B cell (primary cell): ENCODE measurements around the gene HEG1. TPM values are rescaled to one million over a fixed set of nuclear protein-coding genes. Genes with fewer than 3 reads are reported as not detected.

Source experiments
- ATAC-seq: fragments of 200-7000 bp; cut with Tn5 transposase; one replicate; pipeline ENCODE4 v1.10.0; 2021; ENCODE audit warnings: low read depth, mild to moderate bottlenecking, moderate number of reproducible peaks, moderate library complexity
- CTCF ChIA-PET: fragments of 350-600 bp; sonication (Branson Sonifier 250); formaldehyde crosslinking; loops from one replicate; lab custom pipeline; 2021; ENCODE audit warnings: antibody characterized with exemption, inconsistent platforms; lab: Charles Lee
- POLR2A ChIA-PET: fragments of 350-600 bp; sonication (Branson Sonifier 250); formaldehyde crosslinking; loops from one replicate; lab custom pipeline; 2021; ENCODE audit warnings: antibody characterized with exemption; lab: Charles Lee
- DNase-seq: peaks from one replicate; pipeline ENCODE4 v3.0.0; 2013
- H2AFZ ChIP-seq: 2 replicates; pipeline ENCODE4 v1.6.1; 2012; ENCODE audit warnings: mild to moderate bottlenecking, low read depth, low read length; ENCODE audit not compliant: insufficient read depth, poor library complexity, severe bottlenecking
- H3K27ac ChIP-seq, 2 donors: 1 replicate in 1 of 2; 2 replicates in 1 of 2; pipeline ENCODE4 v1.5.1; 2012 to 2013; ENCODE audit warnings: low read length in 2 of 2, mild to moderate bottlenecking in 2 of 2, moderate library complexity in 1 of 2
- H3K27me3 ChIP-seq, 4 experiments: fragments of 200-600 bp in 1 of 4; sonication (generic) in 1 of 4; replicated peaks in 1 of 4; 1 replicate in 2 of 4; 2 replicates in 2 of 4; pipeline versions ENCODE4 v1.6.1 to v1.7.0; 2013 to 2016; ENCODE audit warnings: low read length in 3 of 4, mild to moderate bottlenecking in 2 of 4, mixed read lengths in 1 of 4, moderate library complexity in 1 of 4; ENCODE audit not compliant: insufficient read depth in 4 of 4, control insufficient read depth in 3 of 4; ENCODE audit errors: control extremely low read depth in 1 of 4
- H3K36me3 ChIP-seq, 2 experiments: replicated peaks in 1 of 2; 1 replicate in 1 of 2; 2 replicates in 1 of 2; pipeline versions ENCODE4 v1.6.1 to v1.7.1; 2013; ENCODE audit warnings: low read length in 1 of 2; ENCODE audit not compliant: insufficient read depth in 2 of 2, control insufficient read depth in 1 of 2; ENCODE audit errors: control extremely low read depth in 1 of 2, extremely low read depth in 1 of 2
- H3K4me1 ChIP-seq, 2 donors: fragments of 200-600 bp in 1 of 2; sonication (generic) in 1 of 2; 1 replicate in 1 of 2; 2 replicates in 1 of 2; pipeline versions ENCODE4 v1.5.1 to v1.6.1; 2013 to 2017; ENCODE audit warnings: low read length in 2 of 2; ENCODE audit not compliant: control insufficient read depth in 2 of 2, insufficient read depth in 2 of 2
- H3K4me2 ChIP-seq: replicated peaks from 2 replicates; pipeline ENCODE3; 2012; ENCODE audit warnings: mild to moderate bottlenecking, low read depth, low read length; ENCODE audit not compliant: poor library complexity, severe bottlenecking
- H3K4me3 ChIP-seq, 5 experiments: fragments of 200-600 bp in 1 of 5; sonication (generic) in 1 of 5; 1 replicate in 3 of 5; 2 replicates in 2 of 5; pipeline versions ENCODE4 v1.5.1 to v1.7.0; 2011 to 2016; ENCODE audit warnings: low read length in 4 of 5, mild to moderate bottlenecking in 4 of 5, low read depth in 2 of 5, control low read depth in 1 of 5, moderate library complexity in 1 of 5; ENCODE audit not compliant: insufficient read depth in 1 of 5; ENCODE audit errors: control extremely low read depth in 1 of 5, extremely low read depth in 1 of 5
- H3K79me2 ChIP-seq: fragments of 200-600 bp; sonication (generic); one replicate; pipeline ENCODE4 v1.6.0; 2016; ENCODE audit warnings: low read length; ENCODE audit not compliant: control insufficient read depth, insufficient read depth
- H3K9ac ChIP-seq: fragments of 200-600 bp; sonication (generic); 2 replicates; pipeline ENCODE4 v1.6.1; 2017; ENCODE audit warnings: mild to moderate bottlenecking, low read length, moderate library complexity
- H3K9me3 ChIP-seq, 3 donors: one replicate each; pipeline versions ENCODE4 v1.6.1 to v1.7.1; 2013; ENCODE audit warnings: low read length in 2 of 3; ENCODE audit not compliant: control insufficient read depth in 2 of 3, insufficient read depth in 1 of 3; ENCODE audit errors: control extremely low read depth in 1 of 3
- H4K20me1 ChIP-seq: 2 replicates; pipeline ENCODE4 v1.6.0; 2012; ENCODE audit warnings: mild to moderate bottlenecking, low read length; ENCODE audit not compliant: insufficient read depth, control insufficient read depth, poor library complexity, severe bottlenecking
- H3K27ac Mint-ChIP-seq: one replicate; pipeline ENCODE4 v1.8.0; 2021; ENCODE audit warnings: mixed read lengths
- H3K27me3 Mint-ChIP-seq: one replicate; pipeline ENCODE4 v1.8.0; 2021; ENCODE audit warnings: mixed read lengths
- H3K4me1 Mint-ChIP-seq: one replicate; pipeline ENCODE4 v1.8.0; 2021; ENCODE audit warnings: mixed read lengths
- H3K4me3 Mint-ChIP-seq: one replicate; pipeline ENCODE4 v1.8.0; 2021; ENCODE audit warnings: mixed read lengths
- H3K9me3 Mint-ChIP-seq: one replicate; pipeline ENCODE4 v1.8.0; 2022; ENCODE audit warnings: mixed read lengths; ENCODE audit not compliant: insufficient read depth
- EZH2 ChIP-seq: IDR thresholded peaks from 2 replicates; pipeline ENCODE4 v1.6.1; 2012; ENCODE audit warnings: borderline replicate concordance, low read depth, mild to moderate bottlenecking, moderate library complexity, low read length; ENCODE audit not compliant: insufficient read depth, poor library complexity, severe bottlenecking
- WGBS: methylation state at CpG from one replicate; pipeline ENCODE4 v1.1.5; 2013; ENCODE audit warnings: missing lambda C conversion rate; ENCODE audit not compliant: insufficient coverage; 5-methylcytosine and 5-hydroxymethylcytosine counted together
- intact Hi-C: fragments of 100-400 bp; cut with micrococcal nuclease; formaldehyde crosslinking; loops from one replicate; pipeline ENCODE4 v1.10.0; 2022
- polyA plus RNA-seq: library from polyadenylated mRNA; depleted of rRNA; stranded (reverse); fragments of >200 nt; gene quantifications from 2 replicates; pipeline ENCODE4 v1.2.3, GENCODE V29; 2012
- total RNA-seq, 2 donors: library from RNA; stranded (reverse); fragments of 120-200 nt in 1 of 2; gene quantifications; 1 replicate in 1 of 2; 2 replicates in 1 of 2; pipeline versions ENCODE4 v1.2.3 to v1.2.4, GENCODE V29; 2013 to 2022
- TF ChIP-seq, protein P1 (sequence below): fragments of 200-600 bp; IDR thresholded peaks from one replicate; pipeline ENCODE4 v1.8.0; 2022; ENCODE audit warnings: antibody characterized with exemption, mild to moderate bottlenecking

Gene HEG1
- total and polyA plus RNA-seq, 2 donors (not counting 1 experiment from before 2014, with no cell fraction given) = 5.1 to 9.2 TPM

GRCh38 chr3:125078951-125079674 is 23.3 kb upstream of the HEG1 start:
- Histone ChIP-seq H3K4me2 (no peak overlapping the region), H3K27me3 (no peaks in the 10 kb centered on the region), H3K36me3 (no peaks in the 10 kb centered on the region), H3K9ac (no peak overlapping the region), H2AFZ (no peak overlapping the region), H3K9me3 (no peaks in the 10 kb centered on the region), H4K20me1 (no peaks in the 10 kb centered on the region), H3K79me2 (no peaks in the 10 kb centered on the region), H3K27ac (no peak overlapping the region), H3K4me1 (peaks cover 6 to 10% of the 10 kb centered on the region in 2 donors), H3K4me3 (no peak overlapping the region)
- ChIA-PET POLR2A (no interaction called here), CTCF (no interaction called here)
- ATAC-seq = no peak
- intact Hi-C loops = no loop called here
- 100% methylated on average over 2 of the region's 6 CpGs for WGBS
- DNase-seq = no peak
- TF ChIP-seq, protein P1, sequence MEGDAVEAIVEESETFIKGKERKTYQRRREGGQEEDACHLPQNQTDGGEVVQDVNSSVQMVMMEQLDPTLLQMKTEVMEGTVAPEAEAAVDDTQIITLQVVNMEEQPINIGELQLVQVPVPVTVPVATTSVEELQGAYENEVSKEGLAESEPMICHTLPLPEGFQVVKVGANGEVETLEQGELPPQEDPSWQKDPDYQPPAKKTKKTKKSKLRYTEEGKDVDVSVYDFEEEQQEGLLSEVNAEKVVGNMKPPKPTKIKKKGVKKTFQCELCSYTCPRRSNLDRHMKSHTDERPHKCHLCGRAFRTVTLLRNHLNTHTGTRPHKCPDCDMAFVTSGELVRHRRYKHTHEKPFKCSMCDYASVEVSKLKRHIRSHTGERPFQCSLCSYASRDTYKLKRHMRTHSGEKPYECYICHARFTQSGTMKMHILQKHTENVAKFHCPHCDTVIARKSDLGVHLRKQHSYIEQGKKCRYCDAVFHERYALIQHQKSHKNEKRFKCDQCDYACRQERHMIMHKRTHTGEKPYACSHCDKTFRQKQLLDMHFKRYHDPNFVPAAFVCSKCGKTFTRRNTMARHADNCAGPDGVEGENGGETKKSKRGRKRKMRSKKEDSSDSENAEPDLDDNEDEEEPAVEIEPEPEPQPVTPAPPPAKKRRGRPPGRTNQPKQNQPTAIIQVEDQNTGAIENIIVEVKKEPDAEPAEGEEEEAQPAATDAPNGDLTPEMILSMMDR = no peak
- no peak for TF ChIP-seq EZH2
- H3K27ac Mint-ChIP-seq = no peak overlapping the region
- H3K4me3 Mint-ChIP-seq = no peak overlapping the region
- H3K4me1 Mint-ChIP-seq = peaks cover 13% of the 10 kb centered on the region
- no peaks in the 10 kb centered on the region for H3K9me3 Mint-ChIP-seq
- H3K27me3 Mint-ChIP-seq = no peaks in the 10 kb centered on the region

GRCh38 chr3:125077864-125078263 is 22.1 kb upstream of the HEG1 start:
- H3K9ac ChIP-seq = no peak overlapping the region
- no peak for ATAC-seq
- TF ChIP-seq EZH2 = no peak
- TF ChIP-seq, protein P1 = no peak
- no peaks in the 10 kb centered on the region for H3K9me3 ChIP-seq
- no peaks in the 10 kb centered on the region for H3K9me3 Mint-ChIP-seq
- H3K27me3 Mint-ChIP-seq = no peaks in the 10 kb centered on the region
- no peak overlapping the region for H3K27ac ChIP-seq
- no peaks in the 10 kb centered on the region for H3K79me2 ChIP-seq
- H3K27me3 ChIP-seq = no peaks in the 10 kb centered on the region
- DNase-seq = no peak
- intact Hi-C loops = no loop called here
- H3K4me2 ChIP-seq = no peak overlapping the region
- no peaks in the 10 kb centered on the region for H3K36me3 ChIP-seq
- H3K4me3 ChIP-seq = no peak overlapping the region
- ChIA-PET CTCF (no interaction called here), POLR2A (no interaction called here)
- WGBS = 100% methylated on average over 2 of the region's 3 CpGs
- H3K4me1 ChIP-seq = peaks cover 6 to 10% of the 10 kb centered on the region in 2 donors
- peaks cover 13% of the 10 kb centered on the region for H3K4me1 Mint-ChIP-seq
- no peak overlapping the region for H3K27ac Mint-ChIP-seq
- no peak overlapping the region for H2AFZ ChIP-seq
- no peaks in the 10 kb centered on the region for H4K20me1 ChIP-seq
- no peak overlapping the region for H3K4me3 Mint-ChIP-seq
